ENCODE measurements around the gene DLG5.

DLG5 gene

DNA sequence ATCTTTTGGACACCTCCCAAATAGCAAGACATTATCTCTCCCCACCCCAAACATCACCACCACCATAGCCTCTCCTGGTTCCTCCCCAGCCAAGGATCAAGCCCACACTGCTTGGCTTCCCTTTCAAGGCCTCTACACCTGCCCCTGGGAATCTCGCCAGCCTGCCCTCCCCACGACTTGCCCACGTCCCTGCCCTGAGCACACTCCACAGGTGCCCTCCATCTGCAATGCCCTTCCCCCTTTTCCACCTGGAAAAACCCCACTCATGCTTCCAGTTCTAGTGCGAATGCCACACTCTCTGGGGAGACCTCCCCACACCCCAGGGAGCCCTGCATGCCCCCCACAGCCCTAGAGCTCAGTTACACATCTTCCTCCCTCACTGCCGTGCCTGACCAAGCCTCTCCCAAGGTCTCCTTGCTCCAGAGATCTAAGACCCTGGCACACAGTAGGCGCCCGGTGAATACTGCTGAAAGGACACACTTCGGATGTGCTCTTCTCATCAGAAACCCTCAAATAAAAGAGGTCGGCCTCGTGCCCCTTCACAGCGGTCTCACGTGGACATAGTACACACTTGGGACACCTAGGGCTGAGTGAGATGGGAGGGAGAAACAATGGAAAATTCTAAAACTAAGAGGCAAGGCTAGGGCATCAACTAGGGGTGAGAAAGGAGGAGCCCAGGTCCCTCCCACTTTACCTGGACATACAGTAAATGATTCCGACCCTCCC, 91.4 kb downstream of the DLG5 start:
- Histone ChIP-seq H3K4me1 (ENCODE audit: insufficient read depth, low read length) (no peaks in the 10 kb centered on the region), H3K36me3 (ENCODE audit: insufficient read depth, low read length) (peaks cover 14% of the 10 kb centered on the region), H3K9ac (ENCODE audit: low read depth, low read length) (no peak overlapping the region), H3K9me3 (ENCODE audit: control insufficient read depth, insufficient read depth, low read length) (no peaks in the 10 kb centered on the region)

DNA sequence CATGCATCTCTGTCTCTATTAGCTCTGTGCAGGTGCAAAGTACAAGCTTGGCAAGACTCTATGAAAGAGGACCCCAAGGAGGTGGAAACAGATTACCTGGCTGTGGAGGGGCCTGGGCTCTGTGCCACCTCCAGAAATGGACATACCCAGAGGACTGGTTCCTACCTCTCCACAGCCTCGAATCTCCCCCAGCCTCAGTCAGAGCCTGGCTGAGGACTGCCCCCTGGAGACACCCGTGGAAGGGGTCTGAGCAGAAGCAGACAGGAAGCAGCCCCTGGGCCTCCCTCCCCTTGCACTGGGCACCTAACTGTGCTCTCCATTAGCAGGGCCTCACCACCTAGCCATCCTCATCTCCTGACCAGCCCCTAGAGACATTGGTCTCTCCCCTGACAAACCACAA, 92.0 kb downstream of the DLG5 start:
- no peak overlapping the region for H3K9ac ChIP-seq (ENCODE audit: low read depth, low read length)
- H3K9me3 ChIP-seq (ENCODE audit: control insufficient read depth, insufficient read depth, low read length), result no peaks in the 10 kb centered on the region
- H3K4me1 ChIP-seq (ENCODE audit: insufficient read depth, low read length), result no peaks in the 10 kb centered on the region
- H3K36me3 ChIP-seq (ENCODE audit: insufficient read depth, low read length), result peaks cover 19% of the 10 kb centered on the region

DNA sequence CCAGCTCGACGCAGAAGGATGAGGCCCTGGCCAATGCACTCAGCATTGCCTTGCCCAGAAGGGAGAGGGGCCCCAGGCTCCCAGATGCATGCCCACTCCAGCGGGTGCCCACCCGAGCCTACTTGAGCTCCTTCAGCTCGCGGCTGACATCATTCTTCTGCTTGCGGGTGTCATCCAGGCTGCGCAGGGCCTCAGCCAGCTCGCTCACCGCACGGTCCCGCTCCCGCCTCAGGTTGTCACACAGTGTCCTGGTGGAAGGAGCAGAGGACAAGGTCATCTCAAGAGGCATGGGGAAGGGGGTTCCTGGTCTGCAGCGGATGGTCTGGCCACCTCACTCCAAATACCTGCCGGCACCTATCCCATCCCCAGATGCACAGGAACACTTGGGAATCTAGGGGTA, 92.8 kb downstream of the DLG5 start:
- Histone ChIP-seq H3K9me3 (ENCODE audit: control insufficient read depth, insufficient read depth, low read length) (no peaks in the 10 kb centered on the region), H3K4me1 (ENCODE audit: insufficient read depth, low read length) (no peaks in the 10 kb centered on the region), H3K9ac (ENCODE audit: low read depth, low read length) (no peak overlapping the region), H3K36me3 (ENCODE audit: insufficient read depth, low read length) (peaks cover 19% of the 10 kb centered on the region)

DNA sequence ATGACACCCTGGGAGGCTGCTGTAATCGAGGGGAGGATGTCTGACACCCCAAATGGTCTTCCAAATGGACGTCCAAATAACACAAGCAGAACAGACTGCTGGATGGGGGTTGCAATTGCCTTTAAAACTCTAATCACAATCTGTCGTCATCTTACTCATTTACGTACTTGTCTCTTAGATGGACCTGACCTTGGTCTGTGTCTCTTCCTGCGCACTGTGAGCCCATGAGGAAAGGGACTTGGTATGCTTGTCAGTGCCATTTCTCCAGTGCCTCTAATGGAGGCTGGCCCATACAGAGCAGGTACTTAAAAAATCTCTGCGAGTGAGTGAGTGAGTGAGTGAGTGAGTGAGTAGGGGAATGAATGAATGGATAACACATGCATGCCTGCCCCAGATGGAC, 93.3 kb downstream of the DLG5 start:
- Histone ChIP-seq H3K9ac (ENCODE audit: low read depth, low read length) (no peak overlapping the region), H3K9me3 (ENCODE audit: control insufficient read depth, insufficient read depth, low read length) (no peaks in the 10 kb centered on the region), H3K36me3 (ENCODE audit: insufficient read depth, low read length) (peaks cover 19% of the 10 kb centered on the region), H3K4me1 (ENCODE audit: insufficient read depth, low read length) (no peaks in the 10 kb centered on the region)

DNA sequence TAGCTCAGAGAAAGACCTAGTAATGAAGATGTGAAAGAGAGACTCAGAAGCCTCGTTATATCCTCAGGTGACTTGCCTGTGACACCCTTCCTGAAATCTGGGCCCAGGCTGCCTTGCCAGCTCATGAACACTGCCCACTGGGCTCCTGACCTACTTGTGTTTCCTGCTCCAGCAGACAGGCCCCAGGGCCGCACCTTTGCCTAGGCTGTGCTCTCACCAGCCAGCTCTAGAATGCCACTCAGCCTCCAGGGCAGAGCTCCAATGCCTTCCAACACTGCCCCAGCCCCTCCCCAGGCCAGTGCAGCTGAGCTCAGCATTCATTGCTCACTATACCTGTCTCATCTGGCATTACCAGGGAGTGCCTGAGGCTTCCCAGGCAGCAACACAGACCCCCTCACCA, 94.3 kb downstream of the DLG5 start:
- Histone ChIP-seq H3K36me3 (ENCODE audit: insufficient read depth, low read length) (peaks cover 19% of the 10 kb centered on the region), H3K4me1 (ENCODE audit: insufficient read depth, low read length) (no peaks in the 10 kb centered on the region), H3K9me3 (ENCODE audit: control insufficient read depth, insufficient read depth, low read length) (no peaks in the 10 kb centered on the region), H3K9ac (ENCODE audit: low read depth, low read length) (no peak overlapping the region)

DNA sequence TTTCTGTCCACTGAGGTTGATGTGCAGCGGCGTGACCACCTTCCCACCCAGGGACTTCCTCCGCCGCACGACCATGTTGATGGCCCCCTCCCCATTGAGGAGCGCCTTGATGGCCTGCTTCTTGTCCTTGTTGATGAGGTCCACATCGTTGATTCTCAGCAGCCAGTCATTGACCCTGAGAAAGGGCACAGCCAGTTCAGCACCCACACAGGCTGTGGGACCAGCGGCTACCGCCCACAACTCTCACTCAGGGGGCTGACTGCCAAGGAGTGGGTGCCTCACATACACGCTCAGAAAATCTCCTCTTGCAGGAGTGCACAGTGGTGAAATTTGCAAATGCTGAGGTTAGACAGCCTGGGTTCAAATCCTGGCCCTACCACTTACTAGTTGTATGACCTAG, 97.2 kb downstream of the DLG5 start:
- no peaks in the 10 kb centered on the region for H3K9me3 ChIP-seq (ENCODE audit: control insufficient read depth, insufficient read depth, low read length)
- no peak overlapping the region for H3K9ac ChIP-seq (ENCODE audit: low read depth, low read length)
- H3K4me1 ChIP-seq (ENCODE audit: insufficient read depth, low read length), result no peaks in the 10 kb centered on the region
- peaks cover 18% of the 10 kb centered on the region for H3K36me3 ChIP-seq (ENCODE audit: insufficient read depth, low read length)

DNA sequence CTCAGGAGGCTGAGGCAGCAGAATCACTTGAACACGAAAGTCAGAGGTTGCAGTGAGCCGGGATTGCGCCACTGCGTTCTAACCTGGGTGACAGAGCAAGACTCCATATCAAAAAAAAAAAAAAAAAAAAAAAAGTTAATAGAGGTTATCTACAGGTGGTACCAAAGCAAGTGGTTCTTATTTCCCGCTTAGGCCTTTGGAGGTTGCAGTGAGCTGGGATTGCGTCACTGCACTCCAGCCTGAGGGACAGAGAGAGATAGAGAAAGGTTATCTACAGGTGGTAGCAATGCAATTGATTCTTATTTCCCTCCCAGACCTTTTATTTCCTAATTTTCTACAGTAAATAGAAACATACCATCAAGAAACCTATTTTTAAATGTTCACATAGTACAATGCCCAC, 98.2 kb downstream of the DLG5 start:
- H3K9me3 ChIP-seq (ENCODE audit: control insufficient read depth, insufficient read depth, low read length), result no peaks in the 10 kb centered on the region
- no peaks in the 10 kb centered on the region for H3K4me1 ChIP-seq (ENCODE audit: insufficient read depth, low read length)
- H3K9ac ChIP-seq (ENCODE audit: low read depth, low read length), result no peak overlapping the region
- H3K36me3 ChIP-seq (ENCODE audit: insufficient read depth, low read length), result peaks cover 22% of the 10 kb centered on the region

DNA sequence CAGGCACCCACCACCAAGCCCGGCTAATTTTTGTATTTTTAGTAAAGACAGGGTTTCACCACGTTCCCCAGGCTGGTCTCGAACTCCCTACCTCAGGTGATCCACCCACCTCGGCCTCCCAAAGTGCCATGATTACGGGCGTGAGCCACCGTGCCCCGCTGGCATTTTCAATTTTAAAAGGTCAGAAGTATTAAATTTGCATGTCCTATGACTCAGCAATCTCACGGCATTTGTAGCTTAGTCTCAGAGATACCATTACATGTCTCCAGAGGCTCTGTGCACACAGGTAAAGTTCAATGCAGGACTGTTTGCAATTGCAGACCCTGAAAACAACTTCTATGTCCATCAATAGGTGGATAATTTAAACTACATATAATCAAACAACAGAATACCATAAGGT, 99.2 kb downstream of the DLG5 start:
- Histone ChIP-seq H3K9me3 (ENCODE audit: control insufficient read depth, insufficient read depth, low read length) (no peaks in the 10 kb centered on the region), H3K9ac (ENCODE audit: low read depth, low read length) (no peak overlapping the region), H3K4me1 (ENCODE audit: insufficient read depth, low read length) (no peaks in the 10 kb centered on the region), H3K36me3 (ENCODE audit: insufficient read depth, low read length) (peaks cover 18% of the 10 kb centered on the region)

DNA sequence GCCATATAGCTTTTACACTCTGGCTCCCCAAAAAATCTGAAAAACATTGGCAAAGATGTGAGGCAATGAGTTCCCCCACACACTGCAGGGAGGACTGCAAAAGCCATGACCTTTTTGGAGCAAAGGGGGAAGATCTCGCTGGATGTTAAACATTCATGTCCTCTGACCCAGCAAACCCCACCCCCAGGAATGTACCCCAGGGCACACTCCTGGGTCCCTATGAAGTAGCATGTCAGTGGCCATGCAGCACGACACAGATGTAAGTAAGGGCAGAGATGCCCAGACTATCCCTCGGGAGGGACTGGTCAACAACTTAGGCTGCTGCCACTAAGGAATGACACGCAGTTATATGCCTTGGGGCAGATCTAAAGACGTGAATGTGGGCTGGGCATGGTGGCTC, 100.6 kb downstream of the DLG5 start:
- no peak overlapping the region for H3K9ac ChIP-seq (ENCODE audit: low read depth, low read length)
- H3K36me3 ChIP-seq (ENCODE audit: insufficient read depth, low read length), result peaks cover 18% of the 10 kb centered on the region
- no peaks in the 10 kb centered on the region for H3K4me1 ChIP-seq (ENCODE audit: insufficient read depth, low read length)
- no peaks in the 10 kb centered on the region for H3K9me3 ChIP-seq (ENCODE audit: control insufficient read depth, insufficient read depth, low read length)

DNA sequence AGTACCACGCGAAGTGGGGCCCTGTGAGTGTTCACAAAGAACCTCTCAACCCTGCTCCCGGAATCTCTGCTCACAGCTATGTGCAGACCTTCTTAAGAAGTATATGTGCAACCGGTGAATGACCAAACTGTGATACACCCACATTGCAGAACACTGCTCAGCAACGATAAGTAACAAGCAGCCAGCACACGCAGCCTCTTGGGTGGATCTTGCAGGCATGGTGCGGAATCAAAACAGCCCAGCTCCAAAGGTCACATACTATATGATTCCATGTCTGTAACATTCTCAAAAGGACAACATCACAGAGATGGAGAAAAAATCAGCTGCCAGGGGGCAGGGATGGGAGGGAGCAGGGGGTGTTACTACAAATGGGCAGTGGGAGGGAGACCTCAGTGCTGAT, 101.6 kb downstream of the DLG5 start:
- Histone ChIP-seq H3K9me3 (ENCODE audit: control insufficient read depth, insufficient read depth, low read length) (no peaks in the 10 kb centered on the region), H3K9ac (ENCODE audit: low read depth, low read length) (no peak overlapping the region), H3K36me3 (ENCODE audit: insufficient read depth, low read length) (peaks cover 18% of the 10 kb centered on the region), H3K4me1 (ENCODE audit: insufficient read depth, low read length) (no peaks in the 10 kb centered on the region)

DNA sequence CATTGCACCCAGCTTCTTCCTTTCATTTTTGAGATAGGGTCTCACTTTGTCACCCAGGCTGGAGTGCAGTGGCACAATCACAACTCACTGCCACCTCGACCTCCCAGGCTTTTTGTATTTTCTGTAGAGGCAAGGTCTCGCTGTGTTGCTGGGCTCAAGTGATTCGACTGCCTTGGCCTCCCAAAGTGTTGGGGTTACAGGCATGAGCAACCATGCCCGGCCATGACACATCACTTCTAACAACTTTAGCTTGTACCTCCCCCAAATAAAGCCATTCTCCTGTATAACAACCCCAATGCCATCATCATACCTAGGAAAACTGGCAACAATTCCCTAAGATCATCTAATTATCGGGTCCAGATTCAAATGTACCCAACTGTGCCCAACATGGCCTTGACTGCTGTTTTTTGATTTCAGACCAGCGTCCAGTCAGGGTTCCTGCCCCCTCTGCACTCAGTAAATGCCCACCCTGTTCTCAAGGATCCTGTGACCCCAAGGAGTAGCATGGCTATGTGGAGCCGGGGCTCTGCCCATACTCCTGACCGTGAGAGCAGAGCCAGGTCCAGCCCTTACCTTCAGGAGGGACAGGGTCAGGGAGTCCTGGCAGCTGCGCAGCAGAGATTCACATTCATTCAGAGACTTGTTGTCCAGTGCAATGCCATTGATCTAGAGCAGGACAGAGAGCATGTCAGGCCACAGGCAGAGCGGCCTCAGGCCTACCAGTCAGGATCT, 102.6 kb downstream of the DLG5 start:
- no peaks in the 10 kb centered on the region for H3K9me3 ChIP-seq (ENCODE audit: control insufficient read depth, insufficient read depth, low read length)
- H3K36me3 ChIP-seq (ENCODE audit: insufficient read depth, low read length), result peaks cover 23% of the 10 kb centered on the region
- H3K9ac ChIP-seq (ENCODE audit: low read depth, low read length), result no peak overlapping the region
- no peaks in the 10 kb centered on the region for H3K4me1 ChIP-seq (ENCODE audit: insufficient read depth, low read length)

DNA sequence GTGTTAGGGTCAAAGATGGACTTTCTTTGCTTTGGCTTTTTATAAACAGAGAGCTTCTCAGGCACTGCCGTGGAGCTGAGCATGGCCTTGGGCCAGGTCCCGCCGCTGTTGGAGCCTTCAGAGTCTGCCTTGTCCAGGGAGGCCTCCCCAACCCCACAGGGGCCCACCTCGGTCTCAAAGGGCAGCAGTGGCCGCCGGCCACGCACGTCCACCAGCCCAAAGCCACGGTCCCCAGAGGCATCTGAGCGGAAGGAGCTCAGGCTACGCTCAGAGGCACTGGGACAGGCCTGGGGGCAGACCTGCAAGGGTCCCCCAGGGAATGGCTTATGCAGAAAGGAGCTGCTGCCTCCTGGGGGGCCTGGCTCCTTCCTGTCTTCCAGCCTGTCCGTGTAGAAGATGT, 105.0 kb downstream of the DLG5 start:
- Histone ChIP-seq H3K9ac (ENCODE audit: low read depth, low read length) (no peak overlapping the region), H3K36me3 (ENCODE audit: insufficient read depth, low read length) (peaks cover 30% of the 10 kb centered on the region), H3K4me1 (ENCODE audit: insufficient read depth, low read length) (no peaks in the 10 kb centered on the region), H3K9me3 (ENCODE audit: control insufficient read depth, insufficient read depth, low read length) (no peaks in the 10 kb centered on the region)

DNA sequence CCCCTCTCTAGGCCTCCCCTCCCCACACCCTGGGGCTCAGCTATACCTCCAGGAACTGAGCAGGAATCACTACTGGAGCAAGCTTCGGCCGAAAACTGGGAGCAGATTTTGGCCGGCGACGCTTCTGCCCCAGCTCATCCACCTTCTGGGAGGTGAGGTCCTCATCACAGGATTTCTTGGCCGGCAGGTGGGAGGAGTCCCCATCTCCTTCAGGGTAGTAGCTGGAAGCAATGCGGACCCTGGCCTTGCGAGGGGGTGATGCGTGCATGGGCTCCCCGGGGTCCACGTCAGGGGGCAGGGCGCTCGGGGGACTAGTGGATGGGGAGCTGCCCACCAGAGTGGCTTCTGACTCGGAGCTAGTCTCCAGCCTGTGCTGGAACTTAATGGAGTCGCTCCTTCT, 105.5 kb downstream of the DLG5 start:
- no peaks in the 10 kb centered on the region for H3K4me1 ChIP-seq (ENCODE audit: insufficient read depth, low read length)
- H3K36me3 ChIP-seq (ENCODE audit: insufficient read depth, low read length), result peaks cover 35% of the 10 kb centered on the region
- H3K9ac ChIP-seq (ENCODE audit: low read depth, low read length), result no peak overlapping the region
- no peaks in the 10 kb centered on the region for H3K9me3 ChIP-seq (ENCODE audit: control insufficient read depth, insufficient read depth, low read length)

DNA sequence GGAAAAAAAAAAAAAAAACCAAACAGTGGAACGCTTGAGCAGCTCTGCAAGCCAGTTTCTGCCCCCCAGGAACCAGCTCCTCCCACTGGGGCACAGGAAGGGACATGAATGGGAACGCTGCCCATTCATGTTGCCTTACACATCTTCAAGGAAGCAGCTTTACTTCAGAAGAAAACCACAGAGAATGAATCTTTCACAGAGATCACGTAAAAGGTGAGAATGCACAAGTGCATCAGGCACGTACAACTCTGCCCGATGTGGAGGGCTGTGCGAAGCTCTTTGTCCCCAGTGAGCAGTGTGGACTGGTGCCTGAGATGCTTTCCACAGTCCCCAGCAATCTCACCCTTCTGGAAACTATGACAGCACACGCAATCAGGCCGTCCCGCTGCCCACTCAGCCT, 106.2 kb downstream of the DLG5 start:
- no peaks in the 10 kb centered on the region for H3K9me3 ChIP-seq (ENCODE audit: control insufficient read depth, insufficient read depth, low read length)
- no peaks in the 10 kb centered on the region for H3K4me1 ChIP-seq (ENCODE audit: insufficient read depth, low read length)
- H3K36me3 ChIP-seq (ENCODE audit: insufficient read depth, low read length), result peaks cover 37% of the 10 kb centered on the region
- no peak overlapping the region for H3K9ac ChIP-seq (ENCODE audit: low read depth, low read length)

Measured in ES-I3 (cell line).